ENCODE measurements around the gene ROCK2.
"Not testable (repeated sequence)": the region's sequence is repeated elsewhere in the genome, so short reads cannot be mapped to it uniquely, and the experiment has no call there.

Gene ROCK2

DNA sequence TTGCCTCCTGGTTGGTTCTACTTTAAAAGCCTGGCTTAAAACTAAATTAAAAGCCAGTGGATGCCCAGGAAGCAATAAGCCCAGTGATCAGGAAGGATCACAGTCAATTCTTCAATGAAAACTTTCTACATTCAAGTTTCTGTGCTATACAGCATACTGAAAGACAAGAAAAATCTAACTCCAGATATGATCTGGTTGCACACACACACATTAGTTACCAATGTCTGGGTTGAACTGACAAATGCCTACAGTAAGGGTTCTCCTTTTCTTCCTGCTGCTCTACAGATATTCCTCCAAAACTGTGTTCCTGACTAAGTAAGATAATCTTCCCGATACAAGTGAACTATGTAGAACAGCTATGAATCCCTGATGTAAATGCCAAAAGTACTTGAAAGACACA is 81.3 kb downstream of the ROCK2 start:
- TF ChIP-seq, protein P1, sequence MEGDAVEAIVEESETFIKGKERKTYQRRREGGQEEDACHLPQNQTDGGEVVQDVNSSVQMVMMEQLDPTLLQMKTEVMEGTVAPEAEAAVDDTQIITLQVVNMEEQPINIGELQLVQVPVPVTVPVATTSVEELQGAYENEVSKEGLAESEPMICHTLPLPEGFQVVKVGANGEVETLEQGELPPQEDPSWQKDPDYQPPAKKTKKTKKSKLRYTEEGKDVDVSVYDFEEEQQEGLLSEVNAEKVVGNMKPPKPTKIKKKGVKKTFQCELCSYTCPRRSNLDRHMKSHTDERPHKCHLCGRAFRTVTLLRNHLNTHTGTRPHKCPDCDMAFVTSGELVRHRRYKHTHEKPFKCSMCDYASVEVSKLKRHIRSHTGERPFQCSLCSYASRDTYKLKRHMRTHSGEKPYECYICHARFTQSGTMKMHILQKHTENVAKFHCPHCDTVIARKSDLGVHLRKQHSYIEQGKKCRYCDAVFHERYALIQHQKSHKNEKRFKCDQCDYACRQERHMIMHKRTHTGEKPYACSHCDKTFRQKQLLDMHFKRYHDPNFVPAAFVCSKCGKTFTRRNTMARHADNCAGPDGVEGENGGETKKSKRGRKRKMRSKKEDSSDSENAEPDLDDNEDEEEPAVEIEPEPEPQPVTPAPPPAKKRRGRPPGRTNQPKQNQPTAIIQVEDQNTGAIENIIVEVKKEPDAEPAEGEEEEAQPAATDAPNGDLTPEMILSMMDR (IDR thresholded peaks at IDR 0.05) = no peak
- no peak for TF ChIP-seq ZFX (IDR thresholded peaks at IDR 0.05; ENCODE audit: borderline replicate concordance)
- H3K27ac ChIP-seq = no peak overlapping the region

DNA sequence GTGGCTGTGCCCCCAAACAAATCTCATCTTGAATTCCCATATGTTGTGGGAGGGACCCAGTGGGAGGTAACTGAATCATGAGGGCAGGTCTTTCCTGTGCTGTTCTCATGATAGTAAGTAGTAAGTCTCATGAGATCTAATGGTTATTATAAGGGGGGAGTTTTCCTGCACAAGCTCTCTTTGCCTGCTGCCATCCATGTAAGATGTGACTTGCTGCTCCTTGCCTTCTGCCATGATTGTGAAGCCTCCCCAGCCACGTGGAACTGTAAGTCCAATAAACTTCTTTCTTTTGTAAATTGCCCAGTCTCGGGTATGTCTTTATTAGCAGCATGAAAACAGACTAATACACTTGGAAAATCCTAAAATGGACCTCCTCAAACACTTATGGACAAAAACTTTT is 82.0 kb downstream of the ROCK2 start:
- H3K27ac ChIP-seq = not testable (repeated sequence)

DNA sequence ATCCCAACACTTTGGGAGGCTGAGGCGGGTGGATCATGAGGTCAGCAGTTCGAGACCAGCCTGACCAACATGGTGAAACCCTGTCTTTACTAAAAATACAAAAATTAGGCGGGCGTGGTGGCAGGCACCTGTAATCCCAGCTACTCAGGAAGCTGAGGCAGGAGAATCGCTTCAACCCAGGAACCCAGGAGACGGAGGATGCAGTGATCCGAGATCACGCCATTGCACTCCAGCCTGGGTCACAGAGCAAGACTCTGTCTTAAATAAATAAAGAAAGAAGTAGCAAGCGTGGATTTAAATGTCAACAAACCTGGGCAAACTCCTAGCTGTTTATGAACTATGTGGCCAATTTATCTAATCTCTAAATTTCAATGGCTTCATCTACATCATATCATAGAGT is 82.9 kb downstream of the ROCK2 start:
- H3K27ac ChIP-seq = not testable (repeated sequence)

DNA sequence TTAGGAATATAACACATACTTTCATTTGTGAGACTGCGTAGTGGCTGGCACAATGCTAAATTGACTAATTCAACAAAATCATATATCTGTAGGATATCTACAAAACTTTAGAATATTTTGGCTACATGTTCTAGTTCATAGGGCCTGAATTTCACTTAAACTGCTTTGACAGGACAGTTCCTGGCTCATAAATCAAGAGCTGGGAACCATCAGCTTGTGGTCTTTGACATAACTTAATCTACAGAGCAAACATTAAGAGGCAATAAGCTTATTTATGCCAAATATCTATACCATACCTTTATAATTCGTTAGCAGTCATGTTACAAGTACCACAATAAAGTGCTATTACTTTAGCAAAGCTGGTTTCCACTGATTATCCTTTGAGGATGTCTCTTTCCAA is 83.5 kb downstream of the ROCK2 start:
- no peak overlapping the region for H3K27ac ChIP-seq
- TF ChIP-seq, protein P1 (IDR thresholded peaks at IDR 0.05) = no peak

GRCh38 chr2:11257964-11258363 is 86.5 kb downstream of the ROCK2 start:
- TF ChIP-seq ZFX (IDR thresholded peaks at IDR 0.05; ENCODE audit: borderline replicate concordance) = no peak
- TF ChIP-seq, protein P1 (IDR thresholded peaks at IDR 0.05) = no peak
- H3K27ac ChIP-seq = no peak overlapping the region

DNA sequence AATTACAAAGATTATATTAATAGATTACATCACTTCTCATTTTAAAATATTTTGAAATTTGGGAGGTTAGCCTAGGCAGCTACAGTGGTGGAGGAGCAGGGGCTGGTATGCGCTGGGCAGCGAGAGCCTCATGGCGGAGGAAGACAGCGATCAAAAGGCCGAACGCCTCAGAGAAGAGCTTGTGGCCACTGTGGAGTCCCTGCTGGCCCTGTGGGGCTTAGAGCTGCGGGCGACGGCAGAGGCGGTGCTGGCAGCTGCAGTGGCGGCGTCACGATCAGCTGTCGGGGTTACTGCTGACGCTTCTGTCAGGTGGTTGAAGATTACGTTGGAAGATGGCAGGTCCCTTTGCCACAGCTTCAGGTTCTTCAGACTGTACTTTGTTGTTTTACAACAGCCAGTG is 87.4 kb downstream of the ROCK2 start:
- TF ChIP-seq ZFX (IDR thresholded peaks at IDR 0.05; ENCODE audit: borderline replicate concordance) = no peak
- no peak overlapping the region for H3K27ac ChIP-seq

DNA sequence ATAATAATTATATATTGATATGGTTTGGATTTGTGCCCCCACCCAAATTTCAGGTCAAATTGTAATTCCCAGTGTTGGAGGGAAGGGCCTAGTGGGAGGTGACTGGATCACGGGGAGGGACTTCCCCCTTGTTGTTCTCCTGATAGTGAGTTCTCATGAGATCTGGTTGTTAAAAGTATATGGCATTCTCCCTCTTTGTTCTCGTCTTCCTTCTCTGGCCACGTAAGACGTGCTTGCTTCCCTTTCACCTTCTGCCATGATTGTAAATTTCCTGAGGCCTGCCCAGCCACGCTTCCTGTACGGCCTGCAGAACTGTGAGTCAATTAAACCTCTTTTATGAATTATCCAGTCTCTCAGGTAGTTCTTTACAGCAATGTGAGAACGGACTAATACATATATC is 88.3 kb downstream of the ROCK2 start:
- TF ChIP-seq ZFX (IDR thresholded peaks at IDR 0.05; ENCODE audit: borderline replicate concordance) = no peak
- TF ChIP-seq, protein P1 (IDR thresholded peaks at IDR 0.05) = no peak
- H3K27ac ChIP-seq = no peak overlapping the region

DNA sequence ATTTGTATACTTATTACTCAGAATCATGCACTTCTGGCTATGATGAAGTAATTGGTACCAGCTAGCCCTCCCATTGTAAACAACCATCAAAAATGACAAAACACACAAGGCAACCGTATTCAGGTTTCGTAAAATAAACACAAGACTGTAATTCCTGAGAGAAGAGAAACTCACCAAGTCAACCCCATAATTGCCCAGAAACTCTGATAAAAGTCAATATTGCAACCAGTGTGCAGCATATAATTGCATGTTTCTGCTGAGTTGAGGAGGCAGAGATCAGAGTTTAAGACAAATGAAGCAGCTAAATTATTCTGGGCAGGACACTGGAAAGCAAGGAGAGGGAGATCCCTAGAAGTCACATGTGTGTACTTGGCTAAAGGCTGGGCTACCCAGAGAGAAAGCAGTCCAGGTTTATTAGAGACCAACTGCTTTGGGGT is 90.3 kb downstream of the ROCK2 start:
- no peak for TF ChIP-seq ZFX (IDR thresholded peaks at IDR 0.05; ENCODE audit: borderline replicate concordance)
- TF ChIP-seq, protein P1 (IDR thresholded peaks at IDR 0.05) = no peak
- H3K27ac ChIP-seq = no peak overlapping the region

GRCh38 chr2:11252458-11252857 is 92.0 kb downstream of the ROCK2 start:
- not testable (repeated sequence) for H3K27ac ChIP-seq
